Omental fat pad (tissue), 4 donors: Measurements from ENCODE around the gene GAS7. TPM values are rescaled to one million over a fixed set of nuclear protein-coding genes. Genes with fewer than 3 reads are reported as not detected.

ENCODE experiments used
- ATAC-seq: fragments of 150-250 bp; one replicate; pipeline ENCODE4 v1.9.1; 2016; ENCODE audit warnings: mild to moderate bottlenecking, moderate library complexity; ENCODE audit not compliant: low FRiP score
- DNase-seq: peaks from one replicate; pipeline ENCODE4 v3.0.0-alpha.2; 2019; ENCODE audit warnings: low spot score
- total RNA-seq, 4 donors: library from RNA; depleted of rRNA; stranded (reverse); fragments of >200 nt; gene quantifications; one replicate each; pipeline ENCODE4 v1.1.0, GENCODE V29; 2016
- TF ChIP-seq, protein P1 (sequence below), 3 donors: fragments of 450-650 bp; IDR thresholded peaks; one replicate each; pipeline ENCODE4 v1.5.1; 2016 to 2017; ENCODE audit warnings: antibody characterized with exemption in 3 of 3, mild to moderate bottlenecking in 3 of 3, moderate library complexity in 2 of 3

Gene GAS7
- total RNA-seq, 4 donors from 2014 or later: 36.4 to 148 (median 52.7) TPM

DNA sequence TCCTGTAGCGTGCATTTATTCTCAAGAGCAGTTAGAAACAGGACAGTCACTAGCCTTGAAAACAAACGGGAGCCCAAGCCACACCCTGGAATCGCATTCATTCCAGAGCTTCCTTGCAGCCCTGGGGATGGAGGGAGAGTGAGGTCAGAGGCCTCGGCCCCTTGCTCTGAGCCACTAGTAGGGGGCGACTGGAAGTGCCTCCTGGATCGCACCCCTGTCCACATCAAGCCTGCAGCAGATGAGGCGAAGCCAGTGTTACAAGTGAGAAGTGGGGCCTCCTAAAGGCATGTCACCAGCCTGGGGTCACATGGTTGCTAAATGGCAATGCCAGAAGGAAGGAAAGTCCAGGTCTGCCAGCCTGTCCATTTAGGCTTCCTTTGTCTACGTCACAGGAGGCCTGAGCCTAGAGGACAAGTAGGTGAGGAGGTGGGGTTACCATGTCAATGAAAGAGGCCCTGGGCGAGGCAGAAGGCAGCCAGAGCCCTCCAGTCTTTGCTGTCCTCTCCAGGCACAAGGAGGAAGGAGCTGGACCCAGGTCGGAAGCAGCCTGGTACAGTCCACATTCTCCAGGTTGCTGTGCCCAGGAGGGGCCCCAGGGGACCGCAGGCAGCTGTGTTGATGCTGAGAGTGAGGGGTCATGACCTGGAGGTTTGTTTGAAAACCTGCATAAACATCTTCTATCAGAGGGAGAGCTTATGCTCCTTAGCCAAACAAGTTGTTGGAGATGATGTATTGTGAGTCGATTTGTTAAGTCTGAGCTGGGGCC, 290.3 kb downstream of the GAS7 start:
- no peak for DNase-seq

DNA sequence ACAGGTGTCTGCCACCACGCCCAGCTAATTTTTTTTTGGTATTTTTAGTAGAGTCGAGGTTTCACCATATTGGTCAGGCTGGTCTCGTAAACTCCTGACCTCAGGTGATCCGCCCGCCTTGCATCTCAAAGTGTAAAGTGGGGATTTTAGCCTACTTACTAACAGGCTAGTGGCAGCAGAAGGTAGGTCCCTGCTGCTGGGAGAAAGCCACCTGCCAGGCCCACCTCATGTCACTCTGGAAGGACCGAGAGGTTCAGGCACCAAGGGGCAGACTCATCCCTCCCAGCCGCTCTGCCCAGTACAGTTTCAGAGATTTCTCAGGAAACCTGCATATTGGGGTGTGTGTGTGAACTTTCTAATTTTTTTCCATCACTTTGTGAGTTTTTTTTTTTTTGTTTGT, 291.3 kb downstream of the GAS7 start:
- DNase-seq: no peak
- TF ChIP-seq, protein P1, sequence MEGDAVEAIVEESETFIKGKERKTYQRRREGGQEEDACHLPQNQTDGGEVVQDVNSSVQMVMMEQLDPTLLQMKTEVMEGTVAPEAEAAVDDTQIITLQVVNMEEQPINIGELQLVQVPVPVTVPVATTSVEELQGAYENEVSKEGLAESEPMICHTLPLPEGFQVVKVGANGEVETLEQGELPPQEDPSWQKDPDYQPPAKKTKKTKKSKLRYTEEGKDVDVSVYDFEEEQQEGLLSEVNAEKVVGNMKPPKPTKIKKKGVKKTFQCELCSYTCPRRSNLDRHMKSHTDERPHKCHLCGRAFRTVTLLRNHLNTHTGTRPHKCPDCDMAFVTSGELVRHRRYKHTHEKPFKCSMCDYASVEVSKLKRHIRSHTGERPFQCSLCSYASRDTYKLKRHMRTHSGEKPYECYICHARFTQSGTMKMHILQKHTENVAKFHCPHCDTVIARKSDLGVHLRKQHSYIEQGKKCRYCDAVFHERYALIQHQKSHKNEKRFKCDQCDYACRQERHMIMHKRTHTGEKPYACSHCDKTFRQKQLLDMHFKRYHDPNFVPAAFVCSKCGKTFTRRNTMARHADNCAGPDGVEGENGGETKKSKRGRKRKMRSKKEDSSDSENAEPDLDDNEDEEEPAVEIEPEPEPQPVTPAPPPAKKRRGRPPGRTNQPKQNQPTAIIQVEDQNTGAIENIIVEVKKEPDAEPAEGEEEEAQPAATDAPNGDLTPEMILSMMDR (IDR thresholded peaks at IDR 0.05): no peak
- no peak for ATAC-seq

More for the DNA sequence above, 290.3 kb downstream of the GAS7 start:
- ATAC-seq: no peak
- TF ChIP-seq, protein P1 (IDR thresholded peaks at IDR 0.05): no peak

DNA sequence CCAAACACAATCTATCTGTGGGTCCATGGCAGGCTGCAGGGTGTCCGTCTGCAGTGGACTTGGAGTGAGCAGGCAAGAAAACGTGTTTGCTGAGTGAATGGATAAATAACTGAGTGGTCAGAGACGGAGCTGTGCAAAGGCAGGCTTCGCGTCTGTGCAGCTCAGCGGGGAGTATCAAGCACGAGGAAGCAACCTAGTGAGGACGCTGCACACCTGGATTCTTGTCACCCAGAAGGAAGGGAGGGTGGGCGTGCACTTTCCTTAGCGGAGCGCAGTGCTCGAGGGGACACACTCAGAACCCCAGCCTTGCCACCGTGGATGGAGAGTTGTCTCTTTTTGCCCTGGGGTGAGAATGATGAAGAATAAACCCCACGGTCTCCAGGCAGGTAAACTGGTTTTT, 291.8 kb downstream of the GAS7 start:
- no peak for DNase-seq
- no peak for ATAC-seq
- TF ChIP-seq, protein P1 (IDR thresholded peaks at IDR 0.05): no peak

DNA sequence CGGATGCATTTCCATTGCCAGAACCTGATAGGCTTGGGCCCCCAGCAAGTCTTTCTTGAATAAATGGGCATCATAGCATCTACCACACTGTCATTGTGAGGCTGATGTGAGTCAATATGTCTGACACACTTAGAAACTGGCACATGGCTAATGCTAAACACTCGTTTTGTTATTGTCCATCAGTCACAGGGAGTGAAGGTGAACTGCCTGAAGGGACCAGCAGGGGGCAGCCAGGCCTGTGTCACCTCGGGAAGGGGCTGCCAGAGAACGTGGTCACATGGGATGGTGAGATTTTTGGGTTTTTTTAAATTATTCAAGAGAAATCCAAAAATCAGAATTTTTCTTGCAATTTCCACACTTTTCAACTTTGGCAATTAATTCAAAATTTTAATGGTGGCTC, 292.5 kb downstream of the GAS7 start:
- TF ChIP-seq, protein P1 (IDR thresholded peaks at IDR 0.05): no peak
- no peak for DNase-seq
- no peak for ATAC-seq

DNA sequence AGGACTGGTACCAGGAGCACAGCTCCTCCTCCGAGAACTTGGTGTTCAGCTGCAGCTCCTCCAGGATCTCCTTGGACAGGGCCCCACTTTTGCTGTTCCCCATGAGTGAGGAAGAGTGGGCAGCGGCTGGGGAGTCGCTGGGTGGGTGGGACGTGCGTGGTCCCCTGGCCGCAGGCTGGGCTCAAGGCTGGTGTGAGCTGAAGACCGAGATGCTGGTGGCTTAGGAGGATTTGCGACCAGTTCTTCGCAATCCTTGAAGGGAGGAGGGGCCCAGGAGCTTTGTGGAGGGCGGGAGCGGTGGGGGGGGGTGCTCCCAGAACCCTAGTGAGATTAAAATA, 293.4 kb downstream of the GAS7 start, which contains the start of gene RCVRN:
Gene RCVRN (minus strand): TSS at position 194 of the 338 bp plus-strand sequence. CDS start 91 bp downstream, at position 103.
- no peak for DNase-seq
- no peak for ATAC-seq
- TF ChIP-seq, protein P1 (IDR thresholded peaks at IDR 0.05): no peak

DNA sequence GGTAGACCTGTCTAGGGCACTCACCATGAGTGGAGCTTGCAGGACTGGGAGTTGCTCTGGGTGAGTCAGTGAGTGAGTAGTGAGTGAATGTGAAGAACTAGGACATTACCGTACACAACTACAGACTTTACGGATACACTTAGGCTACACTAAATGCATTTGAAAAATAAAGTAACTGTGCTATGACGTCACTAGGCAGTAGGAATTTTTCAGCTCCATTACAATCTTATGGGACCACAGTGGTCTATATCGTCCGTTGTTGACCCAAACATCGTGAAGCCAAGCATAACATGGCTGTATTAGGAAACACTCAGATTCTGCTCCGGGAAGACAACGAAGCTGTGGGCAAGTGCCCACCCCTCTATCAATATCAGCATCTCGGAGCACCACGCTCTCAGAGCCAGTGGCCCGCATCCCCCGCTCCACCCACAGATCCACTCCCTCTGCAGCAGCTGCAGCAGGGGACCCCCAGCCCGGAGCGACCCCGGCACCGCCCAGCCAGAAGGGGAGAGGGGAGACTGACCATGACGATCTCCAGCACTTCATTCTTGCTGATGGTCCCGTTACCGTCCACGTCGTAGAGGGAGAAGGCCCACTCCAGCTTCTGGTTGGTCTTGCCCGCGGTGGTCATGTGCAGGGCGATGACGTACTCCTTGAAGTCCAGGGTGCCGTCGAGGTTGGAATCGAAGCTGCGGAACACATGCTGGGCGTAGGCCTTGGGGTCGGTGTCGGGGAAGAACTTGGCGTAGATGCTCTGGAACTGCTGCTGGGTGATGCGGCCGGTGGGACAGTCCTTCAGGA, 293.9 kb downstream of the GAS7 start:
- ATAC-seq (no peak), DNase-seq (no peak)
- TF ChIP-seq, protein P1 (IDR thresholded peaks at IDR 0.05): no peak
